Karpas-422 (cell line): Measurements from ENCODE around the gene XRCC5. TPM values are rescaled to one million over a fixed set of nuclear protein-coding genes. Genes with fewer than 3 reads are reported as not detected.

Experiments
- DNase-seq: peaks from one replicate; pipeline ENCODE4 v3.0.0-alpha.2; 2015
- H2AFZ ChIP-seq: fragments of 200-600 bp; sonication (generic); 2 replicates; pipeline ENCODE4 v1.6.1; 2014; ENCODE audit warnings: antibody characterized with exemption, low read length, mixed read lengths
- H3K27ac ChIP-seq: fragments of 200-600 bp; sonication (generic); 2 replicates; pipeline ENCODE4 v1.5.1; 2014; ENCODE audit warnings: mild to moderate bottlenecking, low read length, moderate library complexity
- H3K27me3 ChIP-seq: fragments of 200-600 bp; sonication (generic); 2 replicates; pipeline ENCODE4 v1.6.1; 2014; ENCODE audit warnings: low read length, mixed read lengths
- H3K36me3 ChIP-seq: fragments of 200-600 bp; sonication (generic); 2 replicates; pipeline ENCODE4 v1.6.1; 2014; ENCODE audit warnings: low read length, mixed read lengths; ENCODE audit not compliant: insufficient read depth
- H3K4me1 ChIP-seq: fragments of 200-600 bp; sonication (generic); 2 replicates; pipeline ENCODE4 v1.6.1; 2014; ENCODE audit warnings: mild to moderate bottlenecking, low read length, mixed read lengths
- H3K4me2 ChIP-seq: fragments of 200-600 bp; sonication (generic); 2 replicates; pipeline ENCODE4 v1.6.1; 2014; ENCODE audit warnings: low read length, low read depth, mild to moderate bottlenecking; ENCODE audit not compliant: poor library complexity, severe bottlenecking
- H3K4me3 ChIP-seq: fragments of 200-600 bp; sonication (generic); 2 replicates; pipeline ENCODE4 v1.5.1; 2014; ENCODE audit warnings: mild to moderate bottlenecking, antibody characterized with exemption, low read length, mixed read lengths
- H3K79me2 ChIP-seq: fragments of 200-600 bp; sonication (generic); 2 replicates; pipeline ENCODE4 v1.6.1; 2014; ENCODE audit warnings: mild to moderate bottlenecking, low read length, mixed read lengths
- H3K9ac ChIP-seq: fragments of 200-600 bp; sonication (generic); 2 replicates; pipeline ENCODE4 v1.6.0; 2014; ENCODE audit warnings: low read length
- H3K9me2 ChIP-seq: fragments of 200-600 bp; sonication (generic), shearing (Covaris generic); replicated peaks from 2 replicates; pipeline ENCODE4 v1.6.0; 2014; ENCODE audit warnings: mild to moderate bottlenecking, low read length, moderate library complexity; ENCODE audit not compliant: insufficient read depth
- H3K9me3 ChIP-seq: fragments of 300-700, 200-600 bp; sonication (generic); 2 replicates; pipeline ENCODE4 v1.6.1; 2014; ENCODE audit warnings: low read length, mixed read lengths
- H4K20me1 ChIP-seq: fragments of 200-600 bp; sonication (generic); 2 replicates; pipeline ENCODE4 v1.6.1; 2014; ENCODE audit warnings: mild to moderate bottlenecking, antibody characterized with exemption, low read length, low read depth; ENCODE audit not compliant: insufficient read depth
- total RNA-seq: library from RNA; depleted of rRNA; stranded (reverse); fragments of >200 nt; shearing (Covaris generic); gene quantifications from 2 replicates; pipeline ENCODE4 v1.2.3, GENCODE V29; 2014; ENCODE audit warnings: low replicate concordance

Gene XRCC5
- total RNA-seq, 1 experiment from 2014 or later = 107 TPM

GRCh38 chr2:216160786-216161185 is 51.6 kb downstream of the XRCC5 start:
- no peaks in the 10 kb centered on the region for H3K9me2 ChIP-seq
- no peak for DNase-seq
- H3K4me3 ChIP-seq = no peak overlapping the region
- no peak overlapping the region for H3K4me2 ChIP-seq
- peaks cover 81% of the 10 kb centered on the region for H3K36me3 ChIP-seq
- no peaks in the 10 kb centered on the region for H3K27me3 ChIP-seq
- H3K4me1 ChIP-seq = no peaks in the 10 kb centered on the region
- H3K9me3 ChIP-seq = no peaks in the 10 kb centered on the region
- H3K79me2 ChIP-seq = peaks cover 67% of the 10 kb centered on the region
- no peak overlapping the region for H3K9ac ChIP-seq
- peaks cover 14% of the 10 kb centered on the region; the same call in 1 of the 2 replicates for H4K20me1 ChIP-seq
- H2AFZ ChIP-seq = no peak overlapping the region
- no peak overlapping the region for H3K27ac ChIP-seq

- Histone ChIP-seq H4K20me1 (peaks cover 9% of the 10 kb centered on the region; the same call in 1 of the 2 replicates), H3K79me2 (peaks cover 67% of the 10 kb centered on the region), H3K9me2 (no peaks in the 10 kb centered on the region), H2AFZ (no peak overlapping the region), H3K4me2 (no peak overlapping the region), H3K27ac (no peak overlapping the region), H3K9ac (no peak overlapping the region), H3K4me1 (no peaks in the 10 kb centered on the region), H3K9me3 (no peaks in the 10 kb centered on the region), H3K4me3 (no peak overlapping the region), H3K27me3 (no peaks in the 10 kb centered on the region), H3K36me3 (peaks cover 76% of the 10 kb centered on the region)
- DNase-seq = no peak
Observed at GRCh38 chr2:216161967-216162366, 52.8 kb downstream of the XRCC5 start.

DNA sequence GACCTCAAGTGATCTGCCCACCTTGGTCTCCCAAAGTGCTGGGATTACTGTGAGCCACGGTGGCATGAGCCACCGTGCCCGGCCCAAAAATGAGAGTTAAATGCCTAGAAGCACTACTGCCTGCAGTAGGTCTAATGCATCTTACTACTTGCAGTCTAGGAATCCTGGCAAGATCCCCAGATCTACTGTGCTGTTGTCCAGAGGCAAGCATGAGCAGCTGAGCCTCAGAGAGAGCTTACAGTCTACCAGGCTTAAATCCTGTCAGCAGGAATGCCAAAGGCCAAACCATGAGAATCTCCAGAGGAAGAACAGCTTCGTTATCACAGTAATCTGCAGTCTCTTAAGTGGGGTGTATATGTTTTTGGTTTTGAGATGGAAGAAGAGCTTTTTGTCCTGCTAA is 54.4 kb downstream of the XRCC5 start:
- Histone ChIP-seq H3K27ac (no peak overlapping the region), H3K4me1 (no peaks in the 10 kb centered on the region), H4K20me1 (peaks cover 9% of the 10 kb centered on the region; the same call in 1 of the 2 replicates), H3K27me3 (no peaks in the 10 kb centered on the region), H3K9ac (no peak overlapping the region), H2AFZ (no peak overlapping the region), H3K36me3 (peaks cover 77% of the 10 kb centered on the region), H3K4me3 (no peak overlapping the region), H3K9me2 (no peaks in the 10 kb centered on the region), H3K4me2 (no peak overlapping the region), H3K9me3 (no peaks in the 10 kb centered on the region), H3K79me2 (peaks cover 71% of the 10 kb centered on the region)
- no peak for DNase-seq

GRCh38 chr2:216164087-216164486 is 54.9 kb downstream of the XRCC5 start:
- Histone ChIP-seq H3K4me1 (no peaks in the 10 kb centered on the region), H3K4me2 (no peak overlapping the region), H2AFZ (no peak overlapping the region), H3K27me3 (no peaks in the 10 kb centered on the region), H3K9ac (no peak overlapping the region), H3K79me2 (peaks cover 74% of the 10 kb centered on the region), H3K36me3 (peaks cover 78% of the 10 kb centered on the region), H3K27ac (no peak overlapping the region), H3K9me2 (no peaks in the 10 kb centered on the region), H4K20me1 (peaks cover 9% of the 10 kb centered on the region; the same call in 1 of the 2 replicates), H3K4me3 (no peak overlapping the region), H3K9me3 (no peaks in the 10 kb centered on the region)
- DNase-seq = no peak

DNA sequence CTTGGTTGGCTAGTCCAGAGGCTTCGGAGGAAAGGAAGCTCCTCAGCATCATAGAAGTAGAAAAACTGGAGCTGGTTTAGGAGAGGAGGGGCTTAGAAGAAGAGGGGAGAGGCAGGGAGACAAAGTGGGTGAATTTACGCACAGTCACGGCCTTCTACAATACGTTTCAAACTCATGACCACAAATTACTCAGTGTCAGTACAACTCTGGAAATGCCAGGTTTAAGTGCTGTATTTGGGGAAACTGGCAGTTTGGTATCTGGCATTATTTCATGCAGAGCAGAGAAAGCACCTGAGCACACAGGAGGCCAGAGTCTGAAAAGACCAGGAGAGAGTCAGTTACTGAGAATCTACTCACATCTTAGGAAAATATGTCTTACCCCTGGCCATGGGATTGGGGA is 55.4 kb downstream of the XRCC5 start:
- no peaks in the 10 kb centered on the region for H3K4me1 ChIP-seq
- no peaks in the 10 kb centered on the region for H3K9me2 ChIP-seq
- H3K27me3 ChIP-seq = no peaks in the 10 kb centered on the region
- no peak overlapping the region for H3K4me2 ChIP-seq
- no peak overlapping the region for H3K9ac ChIP-seq
- H4K20me1 ChIP-seq = peaks cover 9% of the 10 kb centered on the region; the same call in 1 of the 2 replicates
- H2AFZ ChIP-seq = no peak overlapping the region
- no peak overlapping the region for H3K4me3 ChIP-seq
- H3K79me2 ChIP-seq = peaks cover 74% of the 10 kb centered on the region
- no peaks in the 10 kb centered on the region for H3K9me3 ChIP-seq
- no peak for DNase-seq
- H3K27ac ChIP-seq = no peak overlapping the region
- peaks cover 78% of the 10 kb centered on the region for H3K36me3 ChIP-seq

- H3K27ac ChIP-seq = no peak overlapping the region
- H3K9me3 ChIP-seq = no peaks in the 10 kb centered on the region
- no peak overlapping the region for H3K4me2 ChIP-seq
- H3K9me2 ChIP-seq = no peaks in the 10 kb centered on the region
- no peak overlapping the region for H3K4me3 ChIP-seq
- no peaks in the 10 kb centered on the region for H3K4me1 ChIP-seq
- H3K36me3 ChIP-seq = peaks cover 74% of the 10 kb centered on the region
- peaks cover 74% of the 10 kb centered on the region for H3K79me2 ChIP-seq
- no peak overlapping the region for H2AFZ ChIP-seq
- H3K27me3 ChIP-seq = no peaks in the 10 kb centered on the region
- DNase-seq = no peak
- peaks cover 9% of the 10 kb centered on the region; the same call in 1 of the 2 replicates for H4K20me1 ChIP-seq
- H3K9ac ChIP-seq = no peak overlapping the region
Observed at GRCh38 chr2:216165711-216166110, 56.6 kb downstream of the XRCC5 start.

GRCh38 chr2:216169087-216169486 is 59.9 kb downstream of the XRCC5 start:
- no peak overlapping the region for H3K9ac ChIP-seq
- peaks cover 6% of the 10 kb centered on the region; the same call in 1 of the 2 replicates for H4K20me1 ChIP-seq
- H3K4me3 ChIP-seq = no peak overlapping the region
- no peak for DNase-seq
- H3K27ac ChIP-seq = no peak overlapping the region
- H3K4me1 ChIP-seq = no peaks in the 10 kb centered on the region
- H3K9me2 ChIP-seq = no peaks in the 10 kb centered on the region
- H2AFZ ChIP-seq = no peak overlapping the region
- no peaks in the 10 kb centered on the region for H3K9me3 ChIP-seq
- peaks cover 75% of the 10 kb centered on the region for H3K36me3 ChIP-seq
- H3K79me2 ChIP-seq = peaks cover 96% of the 10 kb centered on the region
- H3K27me3 ChIP-seq = no peaks in the 10 kb centered on the region
- H3K4me2 ChIP-seq = no peak overlapping the region

GRCh38 chr2:216170076-216170763 is 61.1 kb downstream of the XRCC5 start:
- no peak for DNase-seq
- Histone ChIP-seq H3K36me3 (peaks cover 71% of the 10 kb centered on the region), H3K27ac (no peak overlapping the region), H3K4me3 (no peak overlapping the region), H3K4me1 (no peaks in the 10 kb centered on the region), H4K20me1 (peaks cover 6% of the 10 kb centered on the region; the same call in 1 of the 2 replicates), H3K9ac (no peak overlapping the region), H2AFZ (no peak overlapping the region), H3K9me2 (no peaks in the 10 kb centered on the region), H3K4me2 (no peak overlapping the region), H3K9me3 (no peaks in the 10 kb centered on the region), H3K79me2 (peaks cover 96% of the 10 kb centered on the region), H3K27me3 (no peaks in the 10 kb centered on the region)
